GM18502 (cell line): ENCODE results near the gene PASD1.

Experiments used
- ATAC-seq: cut with Tn5 transposase; IDR thresholded peaks from one replicate; pipeline ENCODE4 v1.9.1; 2021; ENCODE audit warnings: mild to moderate bottlenecking; ENCODE audit not compliant: unreplicated experiment, poor library complexity

PASD1 gene

GRCh38 chrX:151699746-151700145, 136.3 kb downstream of the PASD1 start:
- no peak for ATAC-seq

DNA sequence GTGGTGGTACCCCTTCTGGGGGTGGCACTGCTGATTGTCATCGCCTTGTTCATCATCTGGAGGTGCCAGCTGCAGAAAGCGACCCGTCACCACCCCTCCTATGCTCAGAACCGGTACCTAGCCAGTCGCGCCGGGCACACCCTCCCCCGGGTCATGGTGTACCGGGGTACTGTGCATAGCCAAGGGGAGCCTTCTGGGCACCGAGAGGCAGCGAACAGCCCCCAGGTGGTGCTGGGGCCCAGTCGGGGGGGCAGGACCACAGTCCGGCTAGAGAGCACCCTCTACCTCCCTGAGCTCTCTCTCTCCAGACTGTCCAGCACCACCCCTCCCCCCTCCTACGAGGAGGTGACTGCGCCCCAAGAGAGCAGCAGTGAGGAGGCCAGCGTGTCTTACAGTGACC, 137.1 kb downstream of the PASD1 start:
- ATAC-seq = no peak

DNA sequence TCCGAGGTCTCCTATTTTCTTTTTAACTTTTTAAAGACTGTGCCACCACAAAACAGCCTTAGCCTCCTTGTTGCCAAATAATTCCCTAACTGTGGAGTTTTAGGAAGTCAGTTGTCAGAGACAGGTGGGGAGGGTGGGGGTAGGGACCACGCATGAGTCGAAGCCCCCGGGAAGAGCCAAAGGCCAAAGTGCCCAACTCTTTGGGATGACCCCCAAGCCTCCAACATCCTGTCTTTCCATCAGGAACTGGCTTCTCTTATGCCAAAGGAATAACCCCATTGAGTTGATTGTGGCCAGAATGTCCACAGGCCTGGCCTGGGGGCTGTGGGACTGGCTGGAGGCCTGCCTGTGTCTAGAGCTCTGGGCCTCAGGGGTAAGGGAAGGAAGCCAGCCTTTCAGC, 137.6 kb downstream of the PASD1 start:
- ATAC-seq = no peak

GRCh38 chrX:151701531-151701930, 138.1 kb downstream of the PASD1 start:
- no peak for ATAC-seq

- ATAC-seq = no peak
These were observed 138.7 kb downstream of the PASD1 start for GRCh38 chrX:151702026-151702714.

DNA sequence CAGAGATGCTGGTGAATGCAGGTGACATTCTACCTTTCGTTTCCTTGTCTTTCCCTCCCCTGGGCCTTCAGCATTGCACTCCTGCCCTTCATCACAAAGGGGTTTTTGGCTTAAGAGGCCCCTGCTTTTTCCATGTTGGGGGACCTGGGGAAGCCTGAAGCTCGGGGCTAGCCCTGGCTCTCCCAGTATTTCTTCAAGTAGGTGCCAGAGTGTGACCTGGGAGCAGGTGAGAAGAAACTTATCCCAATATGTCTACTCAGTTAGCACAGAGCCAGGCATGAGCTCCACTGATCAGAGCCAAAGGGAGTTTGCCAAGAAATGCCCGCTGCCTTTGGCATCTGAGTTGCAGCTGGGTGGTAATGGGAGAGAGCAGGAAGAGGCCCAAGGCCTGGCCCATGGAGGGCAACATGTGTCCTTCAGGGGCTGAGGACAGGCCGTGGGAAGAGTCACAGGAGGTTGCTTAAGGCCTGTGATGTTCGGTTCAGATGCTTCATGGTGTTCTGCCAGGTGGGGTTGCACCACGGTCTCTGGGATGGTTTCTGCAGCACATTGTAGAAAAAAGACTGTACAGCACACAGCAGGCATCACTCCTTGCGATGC, 139.4 kb downstream of the PASD1 start:
- no peak for ATAC-seq

GRCh38 chrX:151703487-151703886, 140.0 kb downstream of the PASD1 start:
- no peak for ATAC-seq

DNA sequence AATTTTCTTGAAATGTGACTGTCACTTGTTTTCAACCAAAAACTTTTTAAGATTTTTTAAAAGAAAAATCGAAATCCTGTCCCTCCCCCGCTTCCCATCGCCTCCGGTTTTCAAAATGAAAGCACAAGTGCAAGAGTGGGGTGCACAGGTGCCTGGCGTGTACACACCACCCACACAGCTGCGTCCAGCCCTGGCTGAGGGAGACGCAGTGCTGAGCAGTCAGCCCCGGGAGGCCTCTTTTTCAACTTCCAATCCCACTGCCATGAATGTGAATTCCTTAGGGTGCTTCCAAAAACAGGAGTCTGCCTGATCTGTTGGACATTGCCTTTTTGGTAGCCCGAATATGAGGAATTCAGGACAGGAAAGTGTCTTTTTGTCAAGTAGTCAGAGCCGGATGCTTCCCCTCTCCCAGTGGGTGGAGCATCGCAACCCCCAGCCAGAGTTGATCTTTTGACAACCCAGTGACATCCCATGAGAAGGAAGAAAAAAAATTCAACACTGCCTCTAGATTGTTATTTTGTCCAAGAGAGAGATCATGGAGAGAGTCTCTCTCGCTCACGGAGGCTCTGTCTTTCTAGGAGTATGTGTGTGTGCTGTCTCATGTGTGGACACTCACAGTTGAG, 140.7 kb downstream of the PASD1 start:
- ATAC-seq = no peak

DNA sequence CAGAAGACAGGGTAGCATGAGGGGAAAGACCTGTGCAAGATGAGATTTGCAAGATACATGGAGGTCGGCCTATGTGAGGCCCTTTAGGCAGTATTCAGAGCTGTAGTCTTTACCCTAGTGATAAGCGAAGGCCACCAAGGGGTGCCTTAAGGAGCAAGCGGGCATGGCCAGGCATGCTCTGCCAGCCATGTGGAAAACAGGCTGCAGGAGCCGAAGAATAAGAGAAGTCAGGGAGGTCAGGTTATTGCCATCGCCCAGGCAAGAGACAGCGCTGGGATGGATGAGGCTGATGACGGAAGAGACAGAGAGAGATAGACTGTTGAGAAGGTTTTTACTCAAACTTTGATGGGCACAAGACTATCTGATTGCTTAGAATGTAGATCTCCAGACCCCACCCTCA, 145.3 kb downstream of the PASD1 start:
- no peak for ATAC-seq

- no peak for ATAC-seq
These were observed 147.0 kb downstream of the PASD1 start for GRCh38 chrX:151710457-151710856.

GRCh38 chrX:151711154-151711553, 147.7 kb downstream of the PASD1 start:
- no peak for ATAC-seq

DNA sequence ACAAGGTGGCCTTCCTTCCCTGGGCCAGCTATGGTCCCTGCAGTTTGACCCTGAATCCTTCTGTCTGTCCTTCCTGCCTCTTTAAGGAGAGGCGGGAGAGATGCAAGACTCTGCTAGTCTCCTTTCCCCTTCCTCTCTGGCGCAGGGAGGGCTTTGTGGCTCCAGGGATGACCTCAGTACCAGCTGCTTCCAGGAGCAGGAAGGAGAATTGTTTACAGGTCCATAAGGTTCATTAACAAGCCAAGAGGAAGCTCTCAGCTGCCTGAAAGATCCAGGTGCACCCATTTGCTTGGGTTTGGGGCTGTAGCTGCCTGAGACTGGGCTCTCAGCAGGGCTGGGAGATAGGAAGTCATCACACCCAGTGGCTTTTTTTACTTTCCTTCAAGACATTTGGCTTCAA, 148.3 kb downstream of the PASD1 start:
- ATAC-seq = no peak

DNA sequence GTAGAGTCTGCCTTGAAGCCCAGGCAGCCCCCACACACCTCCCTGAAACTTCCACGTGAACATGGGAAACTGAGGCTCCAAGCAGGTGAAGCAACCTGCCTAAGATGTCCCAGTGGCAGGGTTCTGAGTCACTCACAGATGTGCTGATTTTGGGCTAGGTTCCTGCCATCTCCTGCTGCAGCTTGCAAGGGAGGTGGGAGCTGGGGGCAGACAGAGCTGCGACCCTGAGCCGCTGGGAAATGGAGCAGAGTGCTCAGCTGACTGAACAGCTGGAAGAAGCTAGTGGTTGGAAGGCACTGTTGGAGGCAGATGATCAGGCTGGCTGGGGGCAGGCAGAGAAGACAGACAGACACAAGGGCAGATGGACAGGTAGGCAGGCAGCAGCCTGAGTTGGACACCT, 148.8 kb downstream of the PASD1 start:
- no peak for ATAC-seq

DNA sequence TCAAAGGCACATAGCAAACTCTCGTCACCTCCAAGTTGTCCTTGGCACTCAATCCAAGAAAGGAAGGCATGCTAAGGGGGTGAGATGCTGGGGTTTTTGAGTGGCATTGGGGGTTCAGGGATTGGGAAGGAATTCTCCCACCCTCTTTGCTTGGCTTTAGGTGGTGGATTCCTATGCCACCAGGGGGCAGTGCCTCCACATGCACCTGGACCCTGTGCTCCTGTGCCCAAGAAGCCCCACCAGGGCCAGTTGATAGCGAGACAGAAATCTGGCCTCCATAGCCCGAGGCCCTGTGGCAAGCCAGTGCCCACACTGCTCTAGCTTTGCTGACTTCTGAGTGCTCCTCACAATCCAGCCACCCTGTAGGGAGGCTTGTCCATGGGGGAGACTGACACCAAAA, 150.4 kb downstream of the PASD1 start:
- peak; percentile 49 for ATAC-seq

DNA sequence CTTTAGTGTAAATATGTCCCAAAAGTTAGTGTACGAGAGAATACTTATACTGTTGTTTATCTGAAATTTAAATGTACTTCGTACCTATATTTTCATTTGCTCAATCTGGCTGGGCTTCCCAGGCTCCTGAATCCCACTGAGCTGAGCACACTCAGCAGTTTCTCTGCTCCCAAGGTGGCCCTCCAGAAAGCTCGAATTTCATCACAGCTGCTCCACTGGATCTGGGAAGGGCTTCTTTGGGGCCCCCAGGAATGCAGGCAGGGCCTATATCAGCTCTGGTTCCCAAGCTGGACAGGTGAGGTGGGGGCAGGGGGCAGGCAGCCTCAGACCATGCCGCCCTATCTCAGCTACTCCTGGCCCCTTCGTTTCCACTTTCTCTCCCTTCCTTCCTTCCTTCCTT, 150.9 kb downstream of the PASD1 start:
- ATAC-seq = no peak

DNA sequence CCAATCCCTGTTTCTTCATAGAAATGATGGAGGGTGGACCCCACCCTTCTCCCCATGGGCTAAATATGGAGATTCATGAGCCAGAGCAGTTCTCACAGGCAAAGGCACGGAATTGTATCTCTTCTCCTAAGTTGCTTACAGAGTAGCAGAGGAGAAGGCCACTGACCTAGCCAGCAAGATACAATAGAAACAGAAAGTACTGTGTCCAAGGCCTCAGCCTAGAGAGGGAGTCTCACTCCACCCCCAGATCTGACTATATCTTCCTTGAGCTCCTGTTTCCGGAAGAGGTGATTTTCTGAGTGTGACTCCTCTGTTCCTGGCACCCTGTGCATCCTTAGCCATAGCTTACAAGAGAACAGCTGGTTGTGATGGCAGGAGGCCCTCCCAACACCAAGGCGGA, 152.3 kb downstream of the PASD1 start, which contains the start of gene FATE1:
Gene FATE1, plus strand, starts transcription at position 284 of the 400 bp plus-strand sequence. Its CDS starts 85 bp downstream, at position 369.
- no peak for ATAC-seq

DNA sequence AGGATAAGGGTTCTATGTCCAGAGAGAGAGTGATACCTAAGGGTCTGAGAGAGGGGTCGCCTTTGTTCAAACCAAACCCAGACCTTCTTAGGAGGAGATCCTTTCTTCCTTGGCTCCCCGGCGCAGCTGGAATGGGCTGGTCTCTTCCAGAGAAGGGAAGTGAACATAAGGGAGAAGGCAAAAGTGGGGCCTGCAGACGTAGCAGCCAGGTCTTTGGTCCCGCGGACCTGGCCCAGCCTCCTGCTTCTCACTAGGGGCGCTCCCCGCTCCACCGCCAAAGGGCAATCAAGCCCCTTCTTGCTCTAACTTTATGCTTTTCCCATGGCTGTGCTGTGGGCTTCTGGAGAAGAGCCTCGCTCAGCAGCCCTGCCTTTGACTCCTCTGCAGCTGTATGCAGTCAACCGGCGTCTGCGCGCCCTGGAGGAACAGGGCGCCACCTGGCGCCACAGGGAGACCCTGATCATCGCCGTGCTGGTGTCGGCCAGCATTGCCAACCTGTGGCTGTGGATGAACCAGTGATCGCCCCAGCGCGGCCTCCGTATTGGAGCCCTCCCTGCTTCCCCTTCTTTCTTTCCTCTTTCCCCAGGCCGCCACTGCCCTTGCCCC, 158.9 kb downstream of the PASD1 start:
- ATAC-seq = peak; percentile 85

DNA sequence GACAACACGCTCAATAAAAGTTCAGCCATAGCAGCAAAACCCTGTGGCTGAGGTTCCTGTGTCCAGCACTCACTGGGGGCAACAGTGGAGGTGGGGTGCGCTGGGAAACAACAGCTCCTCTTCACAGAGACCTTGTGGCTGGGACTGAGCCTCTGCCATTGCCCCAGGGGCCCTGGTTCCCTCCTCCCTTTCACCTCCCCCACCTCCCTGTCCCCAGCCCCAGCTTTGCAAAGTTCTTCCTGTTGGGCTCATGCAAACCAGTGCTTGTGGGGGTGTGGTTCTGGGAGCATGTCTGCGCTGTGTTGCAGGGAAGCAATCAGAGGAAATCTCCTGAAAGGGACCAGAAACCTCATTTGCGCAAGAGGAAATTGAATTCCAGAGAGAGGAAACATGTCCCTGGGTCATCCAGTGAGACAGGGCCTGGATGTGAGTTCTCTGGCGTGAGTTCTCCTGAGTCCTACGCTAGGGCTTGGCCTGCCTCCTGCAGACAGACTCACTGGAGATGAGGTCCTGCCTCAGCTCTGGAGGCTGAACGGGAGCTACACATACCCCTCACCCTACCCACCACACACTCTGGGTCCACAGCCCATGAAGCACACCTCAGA, 159.8 kb downstream of the PASD1 start:
- no peak for ATAC-seq

- no peak for ATAC-seq
These were observed 161.3 kb downstream of the PASD1 start for GRCh38 chrX:151724563-151725337.

- no peak for ATAC-seq
These were observed 161.8 kb downstream of the PASD1 start for GRCh38 chrX:151725338-151725614.
